Posterior cingulate gyrus (tissue), 11 donors: ENCODE data around the gene OBP2B.
"Not testable (repeated sequence)": the region's sequence is repeated elsewhere in the genome, so short reads cannot be mapped to it uniquely, and the experiment has no call there.

ENCODE experiments used
- DNase-seq, 10 donors: peaks; one replicate each; pipeline versions ENCODE4 v3.0.0 to v3.0.0-alpha.2; 2020 to 2021; ENCODE audit warnings: mixed read lengths in 3 of 10
- intact Hi-C: fragments of 100-400 bp; cut with DNase I; formaldehyde crosslinking; loops from one replicate; pipeline ENCODE4 v1.15.1; 2023

OBP2B gene

DNA sequence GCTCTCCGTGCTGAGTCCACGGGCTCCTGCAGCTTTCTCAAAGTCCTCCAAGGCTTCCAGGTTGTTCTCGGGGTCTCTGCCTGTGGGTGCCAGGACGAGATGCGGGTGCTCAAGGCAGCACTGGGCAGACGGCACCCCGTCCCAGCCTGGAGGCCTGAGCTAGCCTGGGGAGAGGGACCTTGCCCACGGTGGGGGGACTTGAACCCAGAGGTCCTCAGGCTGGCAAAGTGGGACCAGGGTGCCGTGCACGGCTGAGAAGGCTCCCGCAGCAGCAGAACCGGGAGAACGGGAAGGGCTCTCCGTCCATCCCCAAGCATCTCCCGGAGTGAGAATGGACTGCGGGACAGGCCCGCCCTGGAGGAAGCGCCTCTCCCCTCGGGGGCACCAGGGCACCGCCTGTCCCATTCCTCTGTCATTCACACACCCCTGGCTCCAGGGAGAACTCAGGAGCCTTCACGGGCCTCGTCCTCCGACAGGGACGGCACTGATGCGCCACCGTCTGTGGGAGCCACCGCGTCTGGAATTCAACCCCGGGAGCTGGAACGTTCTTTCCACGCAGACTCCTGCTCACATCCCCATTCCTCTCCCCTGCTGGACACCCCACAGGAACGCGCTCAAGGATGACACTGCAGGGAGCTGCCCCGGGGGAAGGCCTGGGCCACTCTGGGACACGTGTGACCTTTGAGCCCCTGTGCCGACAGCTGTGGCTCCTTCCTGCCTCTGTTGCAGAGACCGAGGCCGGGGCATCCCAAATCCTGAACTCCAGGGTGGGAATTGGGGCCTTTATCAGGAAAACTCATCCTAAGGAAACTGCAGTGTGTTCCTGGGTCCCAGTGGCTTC lies 16.3 kb upstream of the OBP2B start:
- DNase-seq = peak in 2 of 10 donors; percentile 74 to 82
- intact Hi-C loops = no loop called here

DNA sequence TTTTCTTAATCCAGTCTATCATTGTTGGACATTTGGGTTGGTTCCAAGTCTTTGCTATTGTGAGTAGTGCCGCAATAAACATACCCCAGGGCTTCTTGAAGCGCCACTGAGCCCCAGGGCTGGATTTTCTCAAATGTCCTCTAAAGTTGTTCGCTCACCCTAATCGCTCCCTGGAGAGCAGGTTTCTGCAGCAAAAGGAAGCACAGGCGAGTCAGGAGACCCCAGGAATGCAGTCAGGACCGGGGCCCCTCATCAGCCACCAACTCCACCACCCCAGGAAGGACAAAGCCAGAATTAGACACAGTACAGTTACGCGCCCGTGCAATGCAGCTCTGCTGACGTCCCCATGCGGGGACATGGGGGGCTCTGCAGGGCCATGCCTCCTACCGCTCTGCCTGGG lies 15.7 kb upstream of the OBP2B start:
- DNase-seq = peak in 2 of 10 donors; percentile 20 to 37
- intact Hi-C loops = no loop called here

DNA sequence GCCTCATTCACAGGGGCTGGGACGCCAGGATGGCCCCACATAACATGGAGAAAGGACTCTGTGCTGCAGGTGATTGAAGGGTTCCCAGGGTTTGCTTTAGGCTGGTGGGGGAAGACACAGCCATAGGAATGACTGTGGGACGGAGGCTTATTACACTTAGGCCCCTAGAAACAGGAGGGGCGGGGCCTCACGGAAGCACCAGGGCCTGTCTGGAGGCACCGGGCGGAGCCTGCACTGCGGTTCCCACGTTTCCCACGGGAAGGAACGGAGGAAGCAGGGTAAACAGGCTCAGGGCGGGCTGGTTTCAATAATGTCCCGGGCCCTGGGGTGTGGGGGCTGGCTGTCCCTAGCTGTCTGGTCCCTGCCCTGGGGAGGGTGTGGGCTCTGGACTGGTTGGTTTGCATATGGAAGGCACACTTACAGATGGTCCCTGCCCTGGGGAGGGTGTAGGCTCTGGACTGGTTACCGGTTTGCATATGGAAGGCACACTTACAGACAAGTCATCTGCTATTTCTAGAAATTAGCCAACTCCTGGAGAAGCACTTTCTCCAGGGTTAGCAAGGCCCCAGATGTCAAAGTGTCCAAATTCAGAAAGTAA lies 14.2 kb upstream of the OBP2B start:
- DNase-seq = peak in 2 of 10 donors; percentile 11 to 54
- intact Hi-C loops = not testable (repeated sequence)

DNA sequence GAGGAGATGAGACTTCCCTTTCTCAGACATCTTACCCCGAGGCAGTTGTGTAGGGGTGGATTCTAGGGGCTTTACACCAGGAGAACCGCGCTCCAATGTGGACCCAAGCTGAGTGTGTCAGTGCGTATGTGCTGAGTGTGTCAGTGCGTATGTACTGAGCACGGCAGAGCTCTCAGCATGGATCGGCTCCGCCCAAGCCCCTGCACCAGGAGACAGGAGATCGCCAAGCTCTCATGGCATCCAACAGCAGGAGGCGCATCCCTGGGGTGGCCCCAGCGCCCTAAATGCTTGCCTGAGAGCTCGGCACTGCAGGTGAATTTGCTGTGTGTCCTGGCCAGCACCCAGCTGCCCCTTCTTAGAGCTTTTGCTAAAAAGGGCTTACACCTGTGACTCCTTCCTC lies 12.9 kb upstream of the OBP2B start:
- not testable (repeated sequence) for DNase-seq

DNA sequence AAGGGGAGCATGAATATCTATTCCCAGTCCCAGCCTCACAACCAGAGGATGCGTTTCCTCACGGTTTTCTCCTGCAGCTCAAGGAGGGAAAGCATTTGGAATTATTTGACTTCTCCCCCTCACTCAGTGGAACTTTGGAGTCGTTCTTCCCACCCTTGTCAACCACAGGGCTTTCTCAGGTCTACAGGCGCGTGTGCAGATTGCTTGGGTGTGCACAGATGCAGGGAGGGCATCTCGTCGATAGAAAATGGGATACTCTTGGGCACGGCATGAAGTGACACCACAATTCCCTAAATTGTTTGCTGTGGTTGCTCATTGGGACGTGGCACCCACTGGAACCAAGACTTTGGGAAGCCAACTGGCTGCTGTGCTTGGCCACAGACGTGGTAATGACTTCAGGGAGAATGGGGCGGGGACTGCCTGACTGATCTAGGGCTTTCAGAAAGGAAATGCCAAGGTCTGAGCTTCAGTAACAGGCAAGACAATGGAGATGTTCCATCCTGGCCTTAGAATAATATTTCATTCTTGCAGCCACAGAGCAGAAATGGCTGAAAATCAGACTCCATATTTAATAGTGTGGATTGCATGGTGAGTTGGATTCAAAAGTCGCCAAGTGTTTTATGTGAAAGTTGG lies 12.2 kb upstream of the OBP2B start:
- intact Hi-C loops = no loop called here
- DNase-seq = peak in 1 of 10 donors; percentile 32

More for the DNA sequence above, 12.9 kb upstream of the OBP2B start:
- intact Hi-C loops = not testable (repeated sequence)

DNA sequence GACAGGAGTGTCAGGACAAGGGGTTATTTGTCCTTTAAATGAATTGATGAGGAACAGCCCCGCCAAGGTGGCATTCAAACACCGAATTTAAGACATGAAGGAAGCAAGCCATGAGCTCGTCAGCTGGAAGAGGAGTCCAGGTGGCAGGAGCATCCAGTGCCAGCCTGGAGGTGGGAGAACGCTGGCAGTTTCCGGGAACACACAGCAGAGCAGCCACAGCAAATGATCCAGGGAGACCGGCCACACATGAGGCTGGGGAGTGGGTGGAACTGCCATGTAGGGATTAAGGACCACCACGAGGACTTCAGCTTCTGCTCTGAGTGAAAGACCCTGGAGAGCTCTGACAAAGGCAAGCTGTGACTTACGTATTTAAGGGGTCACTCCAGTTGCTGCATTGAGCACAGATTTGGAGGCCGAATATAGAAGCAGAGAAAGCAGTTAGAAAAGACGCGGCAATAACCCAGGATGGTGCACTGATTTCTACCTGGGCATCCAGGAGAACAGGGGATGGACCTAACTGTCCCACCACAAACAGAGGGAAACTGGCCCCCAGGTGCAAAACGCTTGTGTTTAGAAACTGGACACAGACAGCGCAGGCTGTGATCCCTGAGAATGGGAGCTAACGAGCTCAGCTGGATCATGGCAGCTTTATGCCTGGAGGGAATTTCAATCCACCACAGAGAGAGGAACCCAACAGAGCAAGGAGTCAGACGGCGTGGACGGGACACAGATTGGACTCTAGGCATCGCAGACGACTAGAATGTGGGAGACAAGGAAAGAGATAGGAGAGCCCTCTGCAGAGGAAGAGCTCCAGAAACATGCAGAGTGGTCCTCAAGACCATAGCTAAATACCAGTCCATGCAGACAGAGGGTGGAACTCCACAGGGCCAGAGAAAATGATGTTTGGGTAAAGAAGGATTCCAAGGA lies 9.3 kb upstream of the OBP2B start:
- intact Hi-C loops = not testable (repeated sequence)
- DNase-seq = peak in 2 of 10 donors; percentile 22 to 81

DNA sequence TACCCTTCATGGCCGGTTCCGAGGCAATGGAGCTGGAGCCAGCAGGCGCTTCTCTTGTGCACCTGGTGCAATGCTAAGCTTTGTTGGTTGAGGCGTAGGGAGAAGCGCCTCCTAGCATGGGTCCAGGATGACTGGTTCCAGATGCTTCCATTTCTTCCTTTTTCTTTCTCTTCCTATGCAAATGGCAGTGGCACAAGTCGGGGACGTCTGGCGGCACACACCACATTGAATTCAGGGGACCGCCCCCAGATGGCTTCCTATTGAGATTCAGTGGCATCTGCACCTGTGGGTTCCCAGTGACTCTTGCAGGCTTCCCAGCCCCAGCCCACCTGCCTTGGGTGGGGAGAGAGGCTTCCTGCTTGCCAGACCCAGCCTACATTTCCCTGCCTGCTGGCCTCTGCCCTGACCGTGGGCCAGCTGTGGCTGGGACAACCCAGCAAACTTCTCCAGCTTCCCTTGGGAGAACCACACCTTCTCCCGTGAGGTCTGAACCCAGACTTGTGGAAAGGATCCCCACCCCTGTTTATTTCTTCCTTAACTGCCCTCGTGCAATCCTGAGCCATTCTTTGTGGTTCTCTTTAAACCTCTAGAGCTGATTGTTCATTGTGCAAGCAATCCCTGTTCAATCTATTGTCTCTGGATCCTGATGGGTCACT lies 8.4 kb upstream of the OBP2B start:
- intact Hi-C loops = not testable (repeated sequence)
- DNase-seq = peak in 1 of 10 donors; percentile 72

DNA sequence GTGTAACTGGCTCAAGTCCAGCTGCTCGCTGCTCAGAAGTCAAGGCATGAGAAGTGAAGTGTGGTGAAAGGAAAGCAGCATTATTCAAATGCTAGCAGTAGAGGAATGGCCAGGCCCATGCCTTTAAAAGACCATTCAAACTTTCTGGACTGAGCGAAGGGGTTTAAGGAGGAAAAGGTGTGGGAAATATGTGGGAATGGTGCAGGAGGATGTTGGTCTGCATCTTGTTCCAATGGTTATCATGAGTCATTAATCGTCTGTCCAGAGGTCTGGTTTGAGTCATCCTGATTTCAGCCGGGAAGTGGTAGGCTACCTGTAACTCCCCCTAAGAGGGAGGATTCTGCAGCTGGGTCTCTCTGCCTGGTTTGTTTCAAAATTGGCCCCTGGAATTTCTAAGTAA lies 5.2 kb upstream of the OBP2B start:
- peak in 1 of 10 donors; percentile 1 for DNase-seq
- intact Hi-C loops = not testable (repeated sequence)

DNA sequence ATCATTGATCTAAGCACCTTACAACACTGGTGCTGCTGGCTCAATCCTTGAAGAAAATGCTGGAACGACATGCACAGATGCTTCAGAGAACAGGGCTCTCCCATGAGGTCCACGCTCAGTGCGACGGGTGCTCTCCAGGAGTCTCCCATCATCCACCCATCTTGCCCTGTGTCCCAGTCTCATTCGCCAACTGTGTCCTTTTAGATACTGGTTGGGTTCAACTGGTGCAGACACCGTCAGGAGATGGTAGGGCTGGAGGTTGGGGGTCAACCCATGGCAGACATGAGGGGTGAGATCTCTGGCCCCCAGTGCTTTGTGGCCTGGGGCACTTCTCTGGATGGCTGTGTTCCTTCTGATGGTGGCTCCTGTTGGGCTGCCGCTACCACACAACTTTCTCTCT lies 1.6 kb upstream of the OBP2B start:
- intact Hi-C loops = no loop called here
- peak in 2 of 10 donors; percentile 26 to 33 for DNase-seq

DNA sequence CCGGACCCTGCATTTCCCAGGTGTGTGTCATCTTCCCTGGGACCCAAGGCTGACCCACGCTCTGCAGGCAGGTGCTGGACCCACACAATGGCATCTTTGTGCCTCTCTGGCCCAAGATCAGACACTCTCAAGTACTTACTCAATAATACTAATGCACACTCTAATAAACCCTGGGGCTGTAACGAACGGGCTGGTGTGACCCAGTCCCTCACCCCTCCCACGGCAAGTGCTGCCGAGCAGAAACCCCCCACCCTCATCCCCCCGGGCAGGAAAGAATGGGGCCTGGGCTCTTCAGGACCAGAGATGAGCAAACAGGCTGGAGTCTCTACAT lies 1.1 kb upstream of the OBP2B start:
- peak in 1 of 10 donors; percentile 14 for DNase-seq
- intact Hi-C loops = no loop called here

DNA sequence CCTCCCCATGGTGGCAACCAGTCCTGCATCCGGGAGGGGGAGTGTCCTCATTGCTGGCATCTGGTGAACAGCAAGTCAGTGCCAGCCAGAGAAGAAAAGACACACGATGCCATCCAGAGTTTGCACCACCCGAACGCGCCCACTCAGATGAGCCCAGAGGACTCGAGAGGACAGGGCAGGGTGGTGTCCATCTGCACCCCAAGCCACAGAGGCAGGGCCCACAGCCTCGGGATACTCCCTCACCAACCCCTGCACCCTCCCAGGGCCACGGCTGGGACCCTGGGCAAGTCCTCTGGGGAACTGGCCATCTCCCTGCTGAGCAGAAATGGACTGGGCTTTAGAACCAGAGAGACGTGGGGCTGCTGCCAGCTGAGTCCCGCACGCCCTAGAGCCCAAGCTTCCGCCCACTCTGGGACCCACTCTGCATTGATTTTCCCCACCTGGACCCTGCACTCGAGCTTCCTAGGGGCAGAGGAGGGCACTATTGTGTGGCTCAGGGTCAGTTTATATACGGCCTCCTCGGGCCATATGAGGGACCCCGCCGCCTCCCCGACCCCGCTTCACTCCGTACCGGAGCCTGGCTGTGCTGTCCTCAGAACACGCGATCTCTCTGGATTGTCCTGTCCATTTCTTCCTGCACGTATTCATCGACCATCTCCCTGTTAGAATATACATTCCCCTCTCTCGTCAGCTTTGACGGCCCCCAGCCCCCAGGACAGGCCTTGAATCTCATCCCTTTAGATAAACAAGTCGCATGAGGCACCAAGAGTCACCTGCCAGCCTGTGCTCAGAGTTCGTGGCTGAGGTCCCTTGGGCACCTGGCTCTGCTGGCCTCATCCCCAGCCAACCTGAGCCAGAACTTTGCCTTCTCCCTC lies 514 bp upstream of the OBP2B start:
- intact Hi-C loops = not testable (repeated sequence)
- peak in 1 of 10 donors; percentile 66 for DNase-seq

DNA sequence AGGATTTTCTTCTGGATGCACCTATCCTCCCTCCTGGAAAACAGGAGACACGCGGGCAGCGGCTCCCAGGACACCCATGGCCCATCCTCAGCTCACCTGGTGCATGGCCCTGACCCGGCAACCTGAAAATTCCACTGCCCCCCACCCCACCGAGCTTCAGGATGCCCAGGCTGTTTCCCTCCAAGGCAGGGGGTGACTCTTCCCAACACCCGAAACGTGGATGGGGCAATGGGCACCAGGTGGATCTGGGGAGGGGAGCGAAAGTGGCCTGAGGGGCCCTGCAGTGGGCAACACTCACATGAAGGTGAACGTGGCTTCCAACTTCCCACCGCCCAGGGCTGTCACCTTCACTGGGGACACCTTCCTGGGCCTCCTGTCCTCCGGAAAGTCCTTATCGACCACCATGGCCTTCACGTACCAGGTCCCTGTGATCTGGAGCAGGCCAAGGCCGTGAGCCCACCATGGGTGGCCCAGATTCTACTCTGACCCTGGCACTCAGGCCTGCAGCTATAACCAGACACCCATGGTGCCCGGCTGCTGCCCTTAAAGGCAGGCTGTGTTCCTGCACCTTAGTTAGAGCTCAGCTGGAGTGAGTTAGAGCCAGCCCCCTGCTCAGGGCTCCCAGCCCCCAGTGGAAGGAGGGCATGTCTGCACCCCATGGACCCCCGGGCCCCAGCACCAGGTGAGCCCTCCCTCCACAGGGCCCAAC lies 725 bp downstream of the OBP2B start:
- intact Hi-C loops = not testable (repeated sequence)

DNA sequence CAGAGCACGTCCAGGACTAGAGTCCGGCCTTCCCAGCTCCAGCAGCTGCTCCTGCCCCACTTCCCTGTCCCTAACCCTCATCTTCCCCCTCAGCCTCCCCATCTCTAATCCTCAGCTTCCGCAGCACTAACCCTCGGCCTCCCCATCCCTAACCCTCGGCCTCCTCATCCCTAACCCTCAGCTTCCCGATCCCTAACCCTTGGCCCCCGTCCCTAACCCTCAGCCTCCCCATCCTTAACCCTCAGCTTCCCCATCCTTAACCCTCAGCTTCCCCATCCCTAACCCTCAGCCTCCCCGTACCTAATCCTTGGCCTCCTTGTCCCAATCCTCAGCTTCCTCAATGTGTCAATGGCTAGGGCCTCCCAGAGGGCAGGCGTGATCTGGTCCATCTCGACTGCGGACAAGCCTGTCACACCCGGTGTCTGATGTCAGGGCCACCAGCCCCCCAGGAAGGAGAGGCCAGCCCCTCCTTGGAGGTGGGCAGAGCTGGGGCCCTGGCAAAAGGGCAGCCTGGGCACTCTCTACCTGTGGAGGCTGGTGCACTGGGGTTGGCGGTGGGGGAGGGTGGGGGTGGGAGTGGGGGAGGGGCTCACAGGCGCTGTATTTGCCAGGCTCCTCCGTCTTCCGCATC lies 1.4 kb downstream of the OBP2B start:
- DNase-seq = peak in 1 of 10 donors; percentile 63
- intact Hi-C loops = no loop called here

More for the DNA sequence above, 725 bp downstream of the OBP2B start:
- peak in 2 of 10 donors; percentile 26 to 74 for DNase-seq

DNA sequence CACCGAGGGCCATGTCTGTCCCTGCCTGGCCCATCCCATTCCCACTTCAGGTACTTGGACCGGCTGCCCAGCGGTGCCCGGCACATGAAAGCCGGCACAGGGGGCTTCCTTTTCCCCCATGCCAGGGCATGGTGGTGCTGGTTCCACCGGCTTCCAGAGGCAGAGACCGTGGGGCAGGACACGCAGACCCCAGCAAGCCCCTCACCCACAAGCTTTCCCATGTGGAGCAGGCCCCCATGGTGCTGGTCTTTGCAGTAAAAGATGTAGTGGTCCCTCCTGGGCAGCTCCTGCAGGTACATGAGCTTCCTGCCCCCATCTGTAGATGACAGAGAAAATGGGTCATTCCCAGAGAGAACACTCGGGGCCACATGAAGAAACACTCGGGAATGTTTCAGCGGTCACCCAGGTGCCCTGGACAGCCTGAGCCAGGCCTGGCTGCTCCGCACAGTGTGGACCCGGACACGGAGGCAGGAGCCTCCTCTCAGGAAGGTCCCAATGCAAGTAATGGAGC lies 2.0 kb downstream of the OBP2B start:
- DNase-seq = peak in 1 of 10 donors; percentile 50
- intact Hi-C loops = no loop called here

DNA sequence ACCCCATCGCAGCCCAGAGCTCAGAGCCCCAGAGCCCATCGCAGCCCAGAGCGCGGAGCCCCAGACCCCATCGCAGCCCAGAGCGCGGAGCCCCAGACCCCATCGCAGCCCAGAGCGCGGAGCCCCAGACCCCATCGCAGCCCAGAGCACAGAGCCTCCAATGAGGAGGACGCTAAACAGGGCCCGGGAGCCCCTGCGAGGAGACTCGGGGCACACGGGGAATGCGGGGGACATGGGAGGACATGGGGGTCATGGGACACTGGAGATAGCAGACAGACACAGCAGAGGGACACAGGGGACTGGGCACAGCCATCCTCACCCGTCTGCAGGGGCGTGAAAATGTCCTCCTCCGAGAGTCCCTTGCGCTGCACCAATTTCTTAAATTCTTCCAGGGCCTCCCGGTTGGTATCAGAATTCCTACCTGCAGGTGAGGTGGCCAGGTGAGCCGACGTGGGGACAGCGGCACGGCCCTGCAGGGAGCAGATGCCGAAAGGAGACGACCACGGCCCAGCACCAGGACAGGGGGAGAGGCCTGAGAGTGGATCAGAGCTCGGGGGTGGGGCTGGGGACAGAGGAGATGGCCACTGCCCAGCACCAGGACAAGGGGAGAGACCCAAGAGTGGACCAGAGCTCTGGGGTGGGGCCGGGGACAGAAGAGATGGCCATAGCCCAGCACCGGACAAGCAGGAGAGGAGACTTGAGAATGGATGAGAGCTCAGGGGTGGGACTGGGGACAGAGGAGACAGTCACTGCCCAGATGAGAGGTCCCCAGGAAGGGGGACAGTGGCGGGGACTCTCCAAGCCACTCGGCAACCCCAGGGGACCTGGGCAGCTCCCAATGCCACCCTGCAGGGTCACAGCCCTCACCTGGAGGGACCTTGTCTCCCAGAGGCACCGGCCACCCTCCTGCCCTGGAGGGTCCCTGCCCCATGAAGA lies 2.8 kb downstream of the OBP2B start:
- intact Hi-C loops = no loop called here
- peak in 2 of 10 donors; percentile 76 to 79 for DNase-seq

DNA sequence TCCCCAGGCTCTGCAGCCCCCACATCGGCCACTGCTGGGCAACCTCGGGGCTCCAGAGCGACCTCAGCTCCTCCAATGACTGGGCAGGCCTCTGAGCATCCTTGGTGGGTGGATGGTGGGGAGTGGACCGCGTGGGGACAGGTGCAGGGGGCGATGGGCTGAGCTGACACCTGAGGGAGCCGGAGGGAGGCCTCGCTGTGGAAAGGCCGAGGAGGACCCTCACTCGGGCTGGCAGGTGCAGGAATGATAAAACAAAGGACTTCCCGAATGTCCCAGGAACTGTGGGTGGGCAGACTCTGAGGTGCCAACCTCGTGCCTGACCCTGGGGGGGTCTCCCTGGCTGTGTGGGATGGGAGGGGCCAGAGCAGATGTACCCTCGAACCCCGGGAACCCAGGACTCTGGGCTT lies 3.6 kb downstream of the OBP2B start:
- peak in 1 of 10 donors; percentile 67 for DNase-seq
- intact Hi-C loops = not testable (repeated sequence)

DNA sequence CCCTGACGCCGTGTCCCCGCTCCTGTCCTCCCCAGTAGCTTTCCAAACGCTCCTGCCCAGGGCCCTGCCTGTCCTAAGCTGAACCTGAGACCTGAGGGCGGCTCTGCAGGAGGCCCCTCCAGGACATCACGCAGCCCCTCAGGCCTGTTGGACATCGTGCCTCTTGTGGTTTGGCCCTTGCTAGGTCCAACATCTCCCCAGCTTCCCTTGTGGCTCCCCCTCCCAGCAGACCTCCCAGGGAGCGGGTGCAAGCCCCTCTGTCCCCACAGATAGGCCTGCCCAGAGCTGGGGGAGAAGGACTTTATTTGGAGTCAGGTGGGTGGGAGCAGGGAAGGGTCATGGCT lies 4.1 kb downstream of the OBP2B start:
- DNase-seq = no peak
- intact Hi-C loops = no loop called here
